GM18502 (cell line): ENCODE measurements around the gene DEPDC1B.
"Not testable (repeated sequence)": the region's sequence is repeated elsewhere in the genome, so short reads cannot be mapped to it uniquely, and the experiment has no call there.

Experiments
- ATAC-seq: cut with Tn5 transposase; IDR thresholded peaks from one replicate; pipeline ENCODE4 v1.9.1; 2021; ENCODE audit warnings: mild to moderate bottlenecking; ENCODE audit not compliant: unreplicated experiment, poor library complexity

Gene DEPDC1B

GRCh38 chr5:60701321-60701968 lies 1.5 kb upstream of the DEPDC1B start:
- ATAC-seq, result no peak

- ATAC-seq, result peak; percentile 32
These were observed 421 bp upstream of the DEPDC1B start for GRCh38 chr5:60700416-60700757.

GRCh38 chr5:60699288-60699608 lies 718 bp downstream of the DEPDC1B start:
- ATAC-seq, result no peak

GRCh38 chr5:60698336-60698735 lies 1.6 kb downstream of the DEPDC1B start:
- no peak for ATAC-seq

GRCh38 chr5:60690326-60690725 lies 9.6 kb downstream of the DEPDC1B start:
- no peak for ATAC-seq

- no peak for ATAC-seq
These were observed 11.0 kb downstream of the DEPDC1B start for GRCh38 chr5:60688980-60689379.

- ATAC-seq, result peak; percentile 99
These were observed 11.8 kb downstream of the DEPDC1B start for GRCh38 chr5:60687927-60688720.

- ATAC-seq, result no peak
These were observed 13.8 kb downstream of the DEPDC1B start for GRCh38 chr5:60686157-60686556.

GRCh38 chr5:60685700-60686099 lies 14.3 kb downstream of the DEPDC1B start:
- no peak for ATAC-seq

GRCh38 chr5:60685028-60685427 lies 14.9 kb downstream of the DEPDC1B start:
- ATAC-seq, result no peak

- ATAC-seq, result not testable (repeated sequence)
These were observed 18.0 kb downstream of the DEPDC1B start for GRCh38 chr5:60682007-60682406.

GRCh38 chr5:60679816-60680215 lies 20.1 kb downstream of the DEPDC1B start:
- ATAC-seq, result no peak

GRCh38 chr5:60677850-60678664 lies 21.9 kb downstream of the DEPDC1B start:
- peak; percentile 76 for ATAC-seq

- ATAC-seq, result no peak
These were observed 24.7 kb downstream of the DEPDC1B start for GRCh38 chr5:60675286-60675685.

- ATAC-seq, result no peak
These were observed 25.5 kb downstream of the DEPDC1B start for GRCh38 chr5:60674251-60675069.

- no peak for ATAC-seq
These were observed 26.6 kb downstream of the DEPDC1B start for GRCh38 chr5:60673334-60673733.

GRCh38 chr5:60672693-60673264 lies 27.2 kb downstream of the DEPDC1B start:
- ATAC-seq, result no peak

GRCh38 chr5:60671899-60672692 lies 27.9 kb downstream of the DEPDC1B start:
- no peak for ATAC-seq

- no peak for ATAC-seq
These were observed 29.2 kb downstream of the DEPDC1B start for GRCh38 chr5:60670749-60671148.
